IMR-90 (cell line): ENCODE results near the gene PKD1. TPM values are rescaled to one million over a fixed set of nuclear protein-coding genes. Genes with fewer than 3 reads are reported as not detected.

Experiments
- ATAC-seq: fragments of 200-7000 bp; cut with Tn5 transposase; 2 replicates; pipeline ENCODE4 v1.9.1; 2020; ENCODE audit warnings: low read depth, mild to moderate bottlenecking, moderate library complexity
- BruUV-seq: library from RNA; stranded (reverse); fragments of 400-500 nt; replicated peaks from 2 replicates; lab custom pipeline; 2021; lab: Mats Ljungman, UMichigan
- CTCF ChIA-PET: fragments of 300-600 bp; formaldehyde crosslinking; extraction: SDS; loops from one replicate; lab custom pipeline; 2021; ENCODE audit warnings: antibody characterized with exemption; lab: Yijun Ruan, JAX
- POLR2A ChIA-PET: fragments of 300-600 bp; sonication (Branson Sonifier 250); formaldehyde crosslinking; loops from one replicate; lab custom pipeline; 2022; ENCODE audit warnings: antibody characterized with exemption; ENCODE audit not compliant: unreplicated experiment; lab: Charles Lee
- DNase-seq: peaks from one replicate; pipeline ENCODE4 v3.0.0; 2013
- H2AFZ ChIP-seq: replicated peaks from 2 replicates; pipeline ENCODE3; 2013; ENCODE audit warnings: low read length, mild to moderate bottlenecking; ENCODE audit not compliant: poor library complexity
- H2AK5ac ChIP-seq: 2 replicates; pipeline ENCODE4 v1.6.1; 2013; ENCODE audit warnings: low read depth, low read length, inconsistent platforms
- H2AK9ac ChIP-seq: replicated peaks from 2 replicates; pipeline ENCODE3; 2013; ENCODE audit warnings: mild to moderate bottlenecking, low read depth, low read length, moderate library complexity; ENCODE audit not compliant: poor library complexity
- H2BK120ac ChIP-seq: 2 replicates; pipeline ENCODE4 v1.6.1; 2013; ENCODE audit warnings: low read depth, low read length, inconsistent platforms
- H2BK15ac ChIP-seq: 3 replicates; pipeline ENCODE4 v1.6.1; 2013; ENCODE audit warnings: low read depth, low read length, inconsistent platforms
- H2BK20ac ChIP-seq: 2 replicates; pipeline ENCODE4 v1.6.1; 2013; ENCODE audit warnings: low read depth, mild to moderate bottlenecking, inconsistent platforms, low read length, moderate library complexity
- H2BK5ac ChIP-seq: 2 replicates; pipeline ENCODE4 v1.6.1; 2013; ENCODE audit warnings: mild to moderate bottlenecking, low read depth, low read length, inconsistent platforms; ENCODE audit not compliant: poor library complexity, severe bottlenecking
- H3K14ac ChIP-seq: replicated peaks from 2 replicates; pipeline ENCODE4 v1.6.1; 2013; ENCODE audit warnings: low read depth, low read length, inconsistent platforms
- H3K18ac ChIP-seq: 2 replicates; pipeline ENCODE4 v1.6.1; 2013; ENCODE audit warnings: low read depth, low read length, control low read depth
- H3K23ac ChIP-seq: 2 replicates; pipeline ENCODE4 v1.6.1; 2013; ENCODE audit warnings: low read depth, low read length, inconsistent platforms
- H3K27ac ChIP-seq: 2 replicates; pipeline ENCODE4 v1.5.1; 2013; ENCODE audit warnings: mild to moderate bottlenecking, control low read depth, low read length; ENCODE audit not compliant: insufficient read depth
- H3K27me3 ChIP-seq: 2 replicates; pipeline ENCODE4 v1.6.1; 2013; ENCODE audit warnings: low read length; ENCODE audit not compliant: control insufficient read depth, insufficient read depth
- H3K36me3 ChIP-seq: 2 replicates; pipeline ENCODE4 v1.6.1; 2013; ENCODE audit warnings: low read length, mixed read lengths; ENCODE audit not compliant: control insufficient read depth, insufficient read depth
- H3K4ac ChIP-seq: 2 replicates; pipeline ENCODE4 v1.6.1; 2013; ENCODE audit warnings: low read depth, low read length, inconsistent platforms
- H3K4me1 ChIP-seq: 2 replicates; pipeline ENCODE4 v1.6.1; 2013; ENCODE audit warnings: low read length, mixed read lengths; ENCODE audit not compliant: control insufficient read depth, insufficient read depth
- H3K4me2 ChIP-seq: 2 replicates; pipeline ENCODE4 v1.6.1; 2013; ENCODE audit warnings: low read depth, mild to moderate bottlenecking, control low read depth, low read length, moderate library complexity
- H3K4me3 ChIP-seq: 2 replicates; pipeline ENCODE4 v1.5.1; 2013; ENCODE audit warnings: low read depth, mild to moderate bottlenecking, control low read depth, low read length, moderate library complexity; ENCODE audit not compliant: insufficient read depth
- H3K56ac ChIP-seq: 2 replicates; pipeline ENCODE4 v1.6.1; 2013; ENCODE audit warnings: low read length, inconsistent platforms; ENCODE audit not compliant: insufficient read depth; ENCODE audit errors: extremely low read depth
- H3K79me1 ChIP-seq, 2 experiments: 2 replicates each; pipeline ENCODE4 v1.6.1; 2013; ENCODE audit warnings: low read length in 2 of 2, inconsistent platforms in 1 of 2, low read depth in 1 of 2
- H3K9ac ChIP-seq: 2 replicates; pipeline ENCODE4 v1.6.1; 2013; ENCODE audit warnings: low read depth, low read length, control low read depth
- H3K9me1 ChIP-seq: 2 replicates; pipeline ENCODE4 v1.6.1; 2013; ENCODE audit warnings: low read length, inconsistent platforms; ENCODE audit not compliant: insufficient read depth
- H3K9me3 ChIP-seq: 2 replicates; pipeline ENCODE4 v1.6.1; 2013; ENCODE audit warnings: low read length; ENCODE audit not compliant: control insufficient read depth, insufficient read depth
- H4K20me1 ChIP-seq: 2 replicates; pipeline ENCODE4 v1.6.1; 2013; ENCODE audit warnings: low read length, inconsistent platforms; ENCODE audit not compliant: insufficient read depth
- H4K5ac ChIP-seq: 2 replicates; pipeline ENCODE4 v1.6.1; 2013; ENCODE audit warnings: mild to moderate bottlenecking, low read depth, low read length, control low read depth
- H4K8ac ChIP-seq, 2 experiments: 2 replicates each; pipeline ENCODE4 v1.6.1; 2013; ENCODE audit warnings: low read depth in 2 of 2, low read length in 2 of 2, control low read depth in 1 of 2, inconsistent platforms in 1 of 2
- H4K91ac ChIP-seq: 2 replicates; pipeline ENCODE4 v1.6.1; 2013; ENCODE audit warnings: low read depth, low read length, inconsistent platforms; ENCODE audit not compliant: insufficient read depth
- FOS ChIP-seq: fragments of 150-350 bp; IDR thresholded peaks from 2 replicates; pipeline ENCODE4 v1.6.1; 2016; ENCODE audit warnings: low read depth, low read length
- WGBS, 2 experiments: methylation state at CpG; one replicate each; pipeline versions ENCODE4 v1.1.5 to v1.1.7; 2013; ENCODE audit warnings: missing lambda C conversion rate in 2 of 2; ENCODE audit not compliant: insufficient read length in 1 of 2; ENCODE audit errors: extremely low coverage in 2 of 2; 5-methylcytosine and 5-hydroxymethylcytosine counted together
- dilution Hi-C: fragments of 300-500 bp; cut with HindIII; formaldehyde crosslinking; loops from one replicate; pipeline ENCODE4 v1.14.3; 2018; ENCODE audit warnings: low sequenced_read_pairs; ENCODE audit not compliant: unreplicated experiment
- in situ Hi-C: fragments of 300-500 bp; cut with MboI; formaldehyde crosslinking; loops from 3 replicates; pipeline ENCODE4 v1.14.3; 2019; ENCODE audit warnings: low sequenced_read_pairs, inconsistent platforms, mixed read lengths
- intact Hi-C: fragments of 100-400 bp; cut with micrococcal nuclease; formaldehyde crosslinking; loops from 2 replicates; pipeline ENCODE4 v1.10.0; 2022
- polyA plus RNA-seq, 3 experiments: library from polyadenylated mRNA; depleted of rRNA; stranded (reverse); fragments of >200 nt; gene quantifications; 2 replicates each; pipeline ENCODE4 v1.2.3, GENCODE V29; 2012; ENCODE audit warnings: low replicate concordance in 1 of 3
- total RNA-seq: library from RNA; depleted of rRNA; stranded (reverse); fragments of >200 nt; gene quantifications from 2 replicates; pipeline ENCODE4 v1.2.3, GENCODE V29; 2012

PKD1 gene
- total and polyA plus RNA-seq, 2 of the 4 experiments (the other 2 are of a cell fraction) = 7.9 to 97.3 TPM

GRCh38 chr16:2184962-2185361 is 49.3 kb upstream of the PKD1 start:
- 90% methylated on average over 16 of the region's 20 CpGs; no CpG with 5 or more reads in 1 of the 2 experiments for WGBS, 2 experiments
- POLR2A ChIA-PET = no interaction called here

More at GRCh38 chr16:2184962-2185361, 49.3 kb upstream of the PKD1 start:
- Histone ChIP-seq H4K91ac (no peak overlapping the region), H3K27ac (no peak overlapping the region), H4K8ac (no peak overlapping the region), H3K23ac (no peak overlapping the region), H3K79me1 (no peaks in the 10 kb centered on the region), H3K4me3 (no peak overlapping the region), H3K4me1 (no peaks in the 10 kb centered on the region), H3K9me3 (no peaks in the 10 kb centered on the region), H3K4ac (no peak overlapping the region), H3K4me2 (no peak overlapping the region), H3K9ac (no peak overlapping the region), H4K5ac (no peak overlapping the region), H2BK15ac (no peak overlapping the region), H2AFZ (no peak overlapping the region), H3K18ac (no peak overlapping the region), H3K9me1 (peaks cover 3% of the 10 kb centered on the region; the same call in 1 of the 2 replicates), H3K36me3 (no peaks in the 10 kb centered on the region), H3K14ac (no peak overlapping the region), H2AK9ac (no peak overlapping the region), H2BK120ac (no peak overlapping the region), H3K56ac (no peak overlapping the region), H2BK20ac (no peak overlapping the region), H3K27me3 (no peaks in the 10 kb centered on the region; the same call in 1 of the 2 replicates), H2AK5ac (no peak overlapping the region), H4K20me1 (peaks cover 7% of the 10 kb centered on the region; the same call in 1 of the 2 replicates), H2BK5ac (no peak overlapping the region)
- intact Hi-C loops (no loop called here), in situ Hi-C loops (no loop called here), dilution Hi-C loops (no loop called here)
- no TSS peak for BruUV-seq
- TF ChIP-seq FOS = no peak
- ATAC-seq = no peak
- CTCF ChIA-PET = no interaction called here
- DNase-seq = no peak
